Measurements from ENCODE around the gene FAM210B. TPM values are rescaled to one million over a fixed set of nuclear protein-coding genes. Genes with fewer than 3 reads are reported as not detected.

Gene FAM210B
- total RNA-seq, 2 donors from 2014 or later, result 35.2 to 37.3 TPM

GRCh38 chr20:56368351-56369134 lies 9.8 kb downstream of the FAM210B start:
- TF ChIP-seq CTCF (IDR thresholded peaks at IDR 0.05), result no peak
- Histone ChIP-seq H3K4me1 (ENCODE audit: control insufficient read depth in 1 of 2, low read depth in 2 of 2) (no peaks in the 10 kb centered on the region), H3K9me3 (no peaks in the 10 kb centered on the region), H3K36me3 (peaks cover 22% of the 10 kb centered on the region), H3K27ac (no peak overlapping the region), H3K4me3 (no peak overlapping the region), H3K27me3 (replicated peaks; ENCODE audit: insufficient read depth) (no peaks in the 10 kb centered on the region)
- ATAC-seq (ENCODE audit: insufficient number of reproducible peaks, low FRiP score, low read depth) (no peak), DNase-seq (ENCODE audit: low spot score) (no peak)

- H3K27ac ChIP-seq, result no peak overlapping the region
- no peak for TF ChIP-seq CTCF (IDR thresholded peaks at IDR 0.05)
- DNase-seq (ENCODE audit: low spot score) (no peak), ATAC-seq (ENCODE audit: insufficient number of reproducible peaks, low FRiP score, low read depth) (no peak)
- no peaks in the 10 kb centered on the region for H3K27me3 ChIP-seq (replicated peaks; ENCODE audit: insufficient read depth)
- no peak overlapping the region for H3K4me3 ChIP-seq
- no peaks in the 10 kb centered on the region for H3K9me3 ChIP-seq
- H3K4me1 ChIP-seq (ENCODE audit: control insufficient read depth in 1 of 2, low read depth in 2 of 2), result no peaks in the 10 kb centered on the region
- H3K36me3 ChIP-seq, result peaks cover 22% of the 10 kb centered on the region
These were observed 10.4 kb downstream of the FAM210B start for GRCh38 chr20:56369179-56369578.

- Histone ChIP-seq H3K27ac (no peak overlapping the region), H3K27me3 (replicated peaks; ENCODE audit: insufficient read depth) (no peaks in the 10 kb centered on the region), H3K4me1 (ENCODE audit: control insufficient read depth in 1 of 2, low read depth in 2 of 2) (no peaks in the 10 kb centered on the region), H3K9me3 (no peaks in the 10 kb centered on the region), H3K4me3 (no peak overlapping the region), H3K36me3 (peaks cover 7% of the 10 kb centered on the region)
- TF ChIP-seq CTCF (IDR thresholded peaks at IDR 0.05), result no peak
- DNase-seq (ENCODE audit: low spot score) (no peak), ATAC-seq (ENCODE audit: insufficient number of reproducible peaks, low FRiP score, low read depth) (no peak)
These were observed 13.2 kb downstream of the FAM210B start for GRCh38 chr20:56371977-56372376.

- Histone ChIP-seq H3K27me3 (replicated peaks; ENCODE audit: insufficient read depth) (no peaks in the 10 kb centered on the region), H3K27ac (no peak overlapping the region), H3K36me3 (peaks cover 2% of the 10 kb centered on the region), H3K4me3 (no peak overlapping the region), H3K9me3 (no peaks in the 10 kb centered on the region), H3K4me1 (ENCODE audit: control insufficient read depth in 1 of 2, low read depth in 2 of 2) (no peaks in the 10 kb centered on the region)
- TF ChIP-seq CTCF (IDR thresholded peaks at IDR 0.05), result no peak
- DNase-seq (ENCODE audit: low spot score), result no peak
- ATAC-seq (ENCODE audit: insufficient number of reproducible peaks, low FRiP score, low read depth), result no peak
These were observed 14.1 kb downstream of the FAM210B start for GRCh38 chr20:56372850-56373249.

GRCh38 chr20:56373942-56374341 lies 15.2 kb downstream of the FAM210B start:
- no peaks in the 10 kb centered on the region for H3K4me1 ChIP-seq (ENCODE audit: control insufficient read depth in 1 of 2, low read depth in 2 of 2)
- no peak overlapping the region for H3K27ac ChIP-seq
- no peak overlapping the region for H3K4me3 ChIP-seq
- ATAC-seq (ENCODE audit: insufficient number of reproducible peaks, low FRiP score, low read depth) (no peak), DNase-seq (ENCODE audit: low spot score) (no peak)
- H3K9me3 ChIP-seq, result no peaks in the 10 kb centered on the region
- H3K36me3 ChIP-seq, result peaks cover 2% of the 10 kb centered on the region
- no peak for TF ChIP-seq CTCF (IDR thresholded peaks at IDR 0.05)
- H3K27me3 ChIP-seq (replicated peaks; ENCODE audit: insufficient read depth), result no peaks in the 10 kb centered on the region

Data from thoracic aorta (tissue), 2 donors.